GM18909 (cell line): ENCODE results near the gene HOXB2.

Experiments
- ATAC-seq: cut with Tn5 transposase; IDR thresholded peaks from one replicate; pipeline ENCODE4 v1.9.1; 2021; ENCODE audit warnings: mild to moderate bottlenecking; ENCODE audit not compliant: unreplicated experiment, poor library complexity

The HOXB2 gene

GRCh38 chr17:48579760-48580554 is 35.0 kb upstream of the HOXB2 start:
- ATAC-seq, result no peak

GRCh38 chr17:48579471-48579759 is 34.5 kb upstream of the HOXB2 start:
- no peak for ATAC-seq

DNA sequence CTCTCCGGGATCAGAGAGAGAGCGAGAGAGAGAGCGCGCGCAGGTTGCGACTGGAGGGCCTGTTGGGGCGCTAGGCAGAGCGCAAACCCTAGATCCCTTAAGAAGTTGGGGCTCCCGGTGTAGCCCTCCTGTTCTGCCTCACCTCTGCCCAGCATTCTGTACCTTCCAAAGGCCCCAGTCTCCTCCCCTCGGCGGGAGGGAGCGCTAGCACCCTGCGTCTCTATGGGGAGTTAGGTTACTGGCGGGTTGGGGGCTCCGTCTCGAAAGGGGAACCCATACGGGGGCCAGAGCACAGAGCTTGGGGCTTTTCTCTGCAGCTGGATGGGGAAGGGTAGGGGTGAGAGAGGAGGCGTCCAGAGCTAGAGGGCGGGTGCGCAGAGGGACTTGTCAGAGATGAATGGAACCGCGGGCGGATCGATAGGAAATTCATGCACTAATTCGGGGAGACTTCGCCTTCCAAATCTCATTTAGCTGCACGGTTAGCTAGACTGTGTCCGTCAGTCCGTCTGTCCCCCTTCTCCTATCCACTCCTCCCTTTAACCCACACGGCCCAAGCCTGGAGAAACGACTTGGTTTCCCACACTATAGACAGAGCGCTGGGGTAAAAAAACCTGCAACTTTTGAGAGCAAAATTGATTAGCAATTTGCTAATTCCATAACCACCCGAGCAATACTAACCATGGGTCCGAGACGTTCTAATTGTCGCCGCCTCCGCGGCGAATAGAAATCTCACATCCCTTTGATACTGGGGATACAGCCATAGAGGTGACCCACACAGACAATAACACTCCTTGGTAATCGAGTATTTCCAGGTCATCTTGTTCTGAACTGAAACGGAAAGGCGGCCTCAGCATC is 33.9 kb upstream of the HOXB2 start:
- ATAC-seq, result no peak

DNA sequence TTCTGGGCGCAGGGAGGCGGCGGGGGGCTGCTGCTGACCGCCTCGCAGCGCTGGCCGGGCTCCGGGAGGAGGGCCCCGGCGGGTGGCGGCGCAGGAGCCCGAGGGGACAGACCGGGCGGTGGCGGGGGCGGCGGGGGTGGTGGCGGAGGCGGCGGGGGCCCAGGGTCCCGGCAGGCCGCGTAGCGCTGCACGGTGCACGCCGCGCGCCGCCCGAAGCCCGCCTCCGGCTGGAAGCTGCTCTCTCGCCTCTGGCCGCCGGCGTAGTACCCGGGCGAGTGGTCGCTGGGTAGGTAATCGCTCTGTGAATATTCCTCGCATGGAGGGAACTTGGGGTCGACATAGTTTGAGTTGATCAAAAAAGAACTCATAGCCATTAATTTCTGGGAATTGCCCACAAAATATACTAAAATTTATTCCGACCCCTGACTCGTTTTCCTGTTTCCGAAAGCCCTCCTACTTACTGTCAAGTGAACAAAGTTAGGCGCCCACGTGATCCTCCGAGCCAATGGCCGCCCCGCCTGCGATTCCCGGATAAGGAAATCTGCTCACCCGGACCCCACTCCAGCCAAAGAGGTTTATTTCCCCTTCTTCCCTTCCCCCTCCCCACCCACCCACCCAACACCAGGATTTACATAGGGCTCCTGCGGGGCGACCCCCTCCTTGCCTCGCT is 33.2 kb upstream of the HOXB2 start, which contains the start of gene HOXB4:
TSS of gene HOXB4 (minus strand) at position 405 of the 670 bp plus-strand sequence. CDS start at position 374, 31 bp downstream.
- ATAC-seq, result no peak

DNA sequence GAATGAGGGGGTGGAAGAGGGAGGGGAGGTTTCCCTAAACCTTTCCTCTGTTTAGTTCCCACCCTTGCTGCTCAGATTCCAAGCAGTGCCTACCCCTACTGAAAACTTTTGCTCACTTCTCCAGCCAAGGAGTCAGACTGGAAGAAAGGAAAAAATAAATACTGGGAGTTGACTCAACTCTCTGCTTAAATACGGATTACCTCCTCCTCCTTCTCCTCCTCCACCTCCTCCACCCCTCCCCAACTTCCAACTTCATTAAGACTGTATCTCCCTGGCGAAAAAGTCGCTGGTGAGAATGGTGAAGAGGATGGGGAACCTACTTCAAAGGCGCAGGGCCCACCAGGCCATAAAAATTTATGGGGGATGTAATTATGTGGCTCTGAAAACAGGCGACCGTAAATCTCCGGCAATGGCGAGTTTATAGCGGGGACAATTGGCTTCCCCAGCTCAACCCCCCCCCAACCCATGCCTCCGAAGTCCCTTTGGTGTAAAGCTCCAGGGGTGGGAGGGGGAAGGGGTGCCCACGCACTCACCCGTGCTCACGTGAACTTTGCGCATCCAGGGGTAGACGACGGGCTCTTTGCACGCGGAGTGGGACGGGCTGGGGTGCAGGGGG is 32.5 kb upstream of the HOXB2 start:
- no peak for ATAC-seq

- ATAC-seq, result no peak
Observed at GRCh38 chr17:48576479-48577309, 31.8 kb upstream of the HOXB2 start.

- ATAC-seq, result no peak
Observed at GRCh38 chr17:48575673-48576478, 31.0 kb upstream of the HOXB2 start.

- ATAC-seq, result no peak
Observed at GRCh38 chr17:48575066-48575582, 30.2 kb upstream of the HOXB2 start.

- ATAC-seq, result no peak
Observed at GRCh38 chr17:48574505-48575065, 29.7 kb upstream of the HOXB2 start.

GRCh38 chr17:48571826-48572417 is 27.0 kb upstream of the HOXB2 start:
- no peak for ATAC-seq

- ATAC-seq, result no peak
Observed at GRCh38 chr17:48571024-48571818, 26.3 kb upstream of the HOXB2 start.

- no peak for ATAC-seq
Observed at GRCh38 chr17:48570325-48571023, 25.6 kb upstream of the HOXB2 start.

DNA sequence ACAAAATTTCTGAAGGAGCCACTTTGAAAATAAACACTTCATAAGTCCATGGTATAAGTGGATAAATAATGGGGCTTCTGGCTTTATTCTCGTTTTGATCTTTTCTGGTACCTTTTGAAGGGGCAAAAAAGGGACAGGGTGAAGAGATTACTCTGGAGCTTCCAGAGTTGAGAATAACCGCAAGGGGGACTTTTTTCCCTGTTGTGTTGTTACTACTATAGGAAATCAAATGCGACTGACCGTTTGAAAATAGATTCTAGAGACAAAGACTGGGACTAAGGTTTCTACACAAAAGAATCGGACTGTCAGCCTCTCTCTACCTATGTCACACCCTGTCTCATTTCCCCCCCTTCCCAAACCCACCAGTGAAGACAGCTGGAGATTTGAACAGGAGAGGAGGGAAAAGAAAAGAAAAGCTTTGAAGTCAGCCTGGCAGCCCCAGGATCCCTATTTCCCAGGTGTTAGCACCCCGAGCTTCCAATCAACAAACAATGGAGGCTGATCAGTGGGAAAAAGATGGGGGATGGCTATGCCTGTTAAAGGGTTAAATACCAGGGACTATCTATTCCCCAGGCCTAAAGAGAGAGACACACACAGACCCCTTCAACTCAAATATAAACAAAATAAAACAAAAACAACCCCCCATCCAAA is 24.9 kb upstream of the HOXB2 start:
- no peak for ATAC-seq

DNA sequence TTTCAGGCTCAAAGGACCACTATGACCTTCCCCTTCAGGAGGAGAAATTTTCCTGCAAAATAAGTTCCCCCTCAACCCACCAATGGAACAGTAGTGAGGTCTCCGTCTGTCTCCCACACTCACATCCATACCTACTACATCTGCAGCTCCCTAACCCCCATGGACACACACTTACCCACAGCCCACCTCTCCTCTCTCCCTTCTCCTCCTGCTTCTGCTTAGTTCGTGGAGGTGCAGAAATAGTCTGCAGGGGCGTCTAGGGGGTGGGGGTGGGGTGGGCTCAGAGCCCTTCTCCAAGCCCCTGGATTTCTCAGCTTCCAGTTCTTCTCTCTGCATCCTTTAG is 24.3 kb upstream of the HOXB2 start:
- no peak for ATAC-seq

- ATAC-seq, result no peak
Observed at GRCh38 chr17:48568499-48569239, 23.8 kb upstream of the HOXB2 start.
